KG1 (cell line): ENCODE data around the gene PPP1R27.

Experiments used
- DNase-seq: peaks from one replicate; lab custom pipeline; 2025; lab: John Stamatoyannopoulos, UW

Gene PPP1R27

DNA sequence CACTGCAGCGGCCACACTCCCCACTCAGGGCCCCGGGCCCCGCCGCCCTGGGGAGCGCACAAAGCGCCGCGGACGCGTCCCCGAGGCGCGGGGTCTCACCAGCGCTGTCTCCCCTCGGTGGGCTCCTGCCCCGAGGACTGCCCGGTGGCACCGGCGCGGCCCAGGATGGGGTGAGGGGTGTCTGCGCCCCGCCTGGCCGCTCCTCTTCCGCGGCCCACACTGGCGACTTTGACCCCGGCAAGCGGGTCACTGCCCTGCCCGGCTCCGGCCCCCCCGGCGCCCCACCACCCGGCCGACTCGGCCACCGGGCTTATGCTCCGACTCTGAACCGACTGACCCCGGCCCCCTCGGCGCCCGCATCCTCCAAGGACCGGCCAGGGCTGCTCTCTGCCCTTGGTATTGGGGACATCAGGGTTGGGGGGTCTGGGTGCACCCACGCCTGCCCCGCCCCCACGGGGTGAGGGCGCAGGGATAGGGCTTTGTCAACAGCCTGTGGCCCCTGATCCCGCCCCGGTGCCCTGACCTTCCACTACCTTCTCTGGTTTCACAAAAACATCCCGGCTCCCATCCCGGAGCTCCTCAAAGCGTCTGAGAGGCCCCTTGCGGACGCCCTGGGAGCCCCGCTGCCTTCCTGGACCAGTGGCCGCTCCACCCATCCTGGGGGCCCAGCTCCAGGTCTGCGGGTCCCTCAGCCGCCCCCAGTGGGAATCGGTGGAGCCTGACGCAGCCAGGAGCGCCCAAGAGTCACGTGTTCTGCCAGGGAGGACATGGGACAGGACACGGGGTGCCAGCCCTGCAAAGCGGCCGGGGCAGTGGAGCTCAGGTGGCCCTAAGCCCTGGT is 30.1 kb downstream of the PPP1R27 start:
- no peak for DNase-seq

- no peak for DNase-seq
Measured at GRCh38 chr17:81803728-81804558, 30.9 kb downstream of the PPP1R27 start, which contains the start of gene GCGR. Gene GCGR (plus strand): TSS chr17:81804150. CDS start chr17:81809019, 4,869 bp downstream.

DNA sequence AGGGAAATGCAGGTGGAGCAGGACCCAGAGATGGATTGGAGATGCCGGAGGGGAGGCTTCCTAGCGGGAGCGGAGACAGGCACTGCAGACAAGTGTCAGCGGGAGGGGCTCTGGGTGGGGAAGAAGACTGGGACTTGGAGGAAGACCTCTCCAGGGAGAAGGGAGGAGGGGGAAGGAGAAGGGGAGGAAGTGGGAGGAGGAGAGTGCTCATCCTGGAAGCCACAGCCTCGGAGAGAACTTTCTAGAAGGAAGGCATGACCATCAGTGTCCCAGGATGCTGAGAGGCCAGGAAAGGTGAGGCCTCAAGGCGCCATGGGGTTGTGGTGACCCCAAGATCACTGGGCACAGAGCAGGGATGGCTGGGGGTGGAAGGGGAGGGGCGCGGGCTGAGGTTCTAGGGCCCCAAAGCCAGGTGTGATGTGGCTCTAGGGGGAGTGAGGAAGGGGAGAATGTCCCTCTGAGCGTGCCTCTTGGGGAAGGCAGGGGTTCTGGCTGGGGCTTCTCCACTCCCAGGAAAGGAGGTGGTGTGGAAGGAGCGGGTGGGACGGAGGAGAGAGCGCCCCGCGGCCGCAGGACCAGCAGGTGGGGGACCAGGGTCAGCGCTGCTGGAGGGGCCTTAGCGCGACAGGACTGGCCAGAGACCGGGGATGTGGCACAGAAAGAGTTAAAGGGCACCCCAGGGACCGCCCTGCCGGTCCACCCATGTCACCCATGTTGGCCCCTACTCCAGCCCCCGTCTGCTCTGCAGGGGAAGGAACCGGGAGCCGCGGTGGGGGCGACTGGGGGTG is 31.8 kb downstream of the PPP1R27 start:
- no peak for DNase-seq

GRCh38 chr17:81802048-81802758 is 32.6 kb downstream of the PPP1R27 start:
- no peak for DNase-seq

DNA sequence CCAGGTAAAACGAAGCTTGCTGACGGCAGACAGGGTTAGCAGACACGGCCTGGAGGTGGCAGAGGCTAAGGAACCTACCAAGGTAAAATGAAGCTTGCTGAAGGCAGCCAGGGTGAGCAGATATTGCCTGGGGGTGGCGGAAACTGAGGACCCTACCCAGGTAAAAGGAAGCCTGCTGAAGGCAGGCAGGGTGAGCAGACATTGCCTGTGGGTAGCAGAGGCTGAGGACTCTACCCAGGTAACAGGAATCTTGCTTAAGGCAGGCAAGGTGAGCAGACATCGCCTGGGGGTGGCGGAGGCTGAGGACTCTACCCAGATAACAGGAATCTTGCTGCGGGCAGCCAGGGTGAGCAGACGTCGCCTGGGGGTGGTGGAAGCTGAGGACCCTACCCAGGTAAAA is 33.5 kb downstream of the PPP1R27 start:
- DNase-seq = no peak

DNA sequence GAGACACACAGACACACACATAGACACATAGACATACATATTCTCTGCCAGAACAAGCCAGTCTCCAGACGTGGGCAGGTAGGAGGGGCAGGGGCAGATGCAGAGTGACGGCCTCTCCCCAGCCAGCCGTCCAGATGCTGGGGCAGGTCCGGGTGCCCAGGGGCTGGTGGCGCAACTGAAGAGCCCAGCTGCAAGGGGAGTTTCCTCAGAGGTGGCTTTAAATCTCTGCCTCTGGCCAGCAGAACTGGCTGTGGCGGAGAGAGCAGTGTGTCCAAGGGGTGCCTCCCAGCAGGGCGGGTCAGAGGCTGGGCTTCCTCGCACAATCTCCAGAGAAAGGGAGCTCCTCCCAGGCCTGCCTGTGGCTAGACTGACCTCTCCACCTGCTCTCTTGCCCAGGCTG is 40.3 kb downstream of the PPP1R27 start:
- no peak for DNase-seq

- DNase-seq = no peak
Measured at GRCh38 chr17:81794074-81794476, 40.8 kb downstream of the PPP1R27 start.

DNA sequence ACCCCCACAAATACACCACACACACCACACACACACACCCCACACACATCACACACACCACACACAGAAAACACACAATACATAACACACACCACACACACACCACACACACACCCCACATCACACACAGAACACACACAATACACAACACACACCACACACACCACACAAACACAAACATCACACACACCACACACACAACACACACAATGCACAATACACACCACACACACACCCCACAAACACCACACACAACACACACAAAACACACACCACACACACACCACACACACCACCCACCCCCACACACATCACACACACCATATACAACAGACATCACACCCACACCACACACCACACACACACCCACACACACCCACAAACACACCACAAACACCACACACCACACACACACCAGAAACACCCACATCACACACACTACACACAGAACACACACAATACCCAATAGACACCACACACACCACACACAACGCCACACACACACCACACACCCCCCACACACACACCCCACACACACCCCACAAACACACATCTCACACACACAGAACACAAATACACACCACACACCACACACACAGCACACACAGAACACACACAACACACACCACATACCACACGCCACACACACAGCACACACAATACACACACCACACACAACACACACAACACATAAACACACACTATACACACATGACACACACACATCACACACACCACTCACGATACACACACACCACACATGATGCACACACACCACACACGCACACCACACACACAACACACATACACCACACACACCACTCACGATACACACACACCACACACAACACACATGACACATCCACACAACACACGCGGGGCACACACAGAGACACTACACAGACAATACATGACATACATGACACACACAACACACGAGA is 41.9 kb downstream of the PPP1R27 start:
- no peak for DNase-seq
